Renal cortex interstitium (tissue), 11 donors: ENCODE measurements around the gene NUFIP1. TPM values are rescaled to one million over a fixed set of nuclear protein-coding genes. Genes with fewer than 3 reads are reported as not detected.
"Not testable (repeated sequence)": the region's sequence is repeated elsewhere in the genome, so short reads cannot be mapped to it uniquely, and the experiment has no call there.

Source experiments
- DNase-seq, 11 donors: peaks; one replicate each; pipeline ENCODE4 v3.0.0-alpha.2; 2013; ENCODE audit warnings: low read depth in 9 of 11, low spot score in 4 of 11; ENCODE audit errors: extremely low read depth in 1 of 11
- polyA plus RNA-seq, 3 donors: library from polyadenylated mRNA; unstranded; fragments of 120-200 nt; gene quantifications; one replicate each; pipeline ENCODE4 v1.2.1, GENCODE V29; 2013; ENCODE audit not compliant: insufficient read length in 3 of 3

Gene NUFIP1
- polyA plus RNA-seq, 3 donors = 11.3 to 14.9 (median 12.5) TPM

DNA sequence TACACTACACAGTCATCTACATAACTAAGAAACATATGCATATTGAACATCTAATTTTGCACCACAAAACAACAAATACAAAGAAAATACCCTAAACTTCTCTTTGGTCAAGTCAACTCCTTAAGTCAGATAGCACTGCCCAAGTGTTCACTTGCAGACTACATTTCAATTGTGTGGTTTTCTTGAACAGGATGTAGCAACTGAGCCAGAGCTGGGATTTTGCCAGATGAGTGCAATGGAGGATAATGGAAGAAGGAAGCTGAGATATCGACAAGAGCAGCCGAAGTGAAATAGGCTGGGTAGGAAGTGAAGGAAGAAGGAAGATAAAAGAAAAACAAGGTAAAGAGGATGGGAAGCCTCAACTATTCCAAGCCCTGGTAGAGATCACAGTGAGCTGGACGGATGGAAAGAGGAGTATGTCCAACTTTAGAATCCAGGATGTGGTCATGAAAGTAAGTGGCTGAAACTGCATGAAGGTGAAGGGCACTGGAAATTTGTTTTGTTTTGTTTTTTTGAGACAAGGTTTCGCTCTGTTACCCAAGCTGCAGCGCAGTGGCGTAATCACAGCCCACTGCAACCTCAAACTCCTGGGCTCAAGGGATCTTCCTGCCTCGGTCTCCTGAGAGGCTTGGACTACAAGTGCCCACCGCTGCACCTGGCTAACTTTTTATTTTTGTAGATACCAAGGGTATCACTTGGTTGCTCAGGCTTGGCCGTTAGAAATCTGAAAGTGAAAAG lies 15.0 kb downstream of the NUFIP1 start:
- DNase-seq = no peak

DNA sequence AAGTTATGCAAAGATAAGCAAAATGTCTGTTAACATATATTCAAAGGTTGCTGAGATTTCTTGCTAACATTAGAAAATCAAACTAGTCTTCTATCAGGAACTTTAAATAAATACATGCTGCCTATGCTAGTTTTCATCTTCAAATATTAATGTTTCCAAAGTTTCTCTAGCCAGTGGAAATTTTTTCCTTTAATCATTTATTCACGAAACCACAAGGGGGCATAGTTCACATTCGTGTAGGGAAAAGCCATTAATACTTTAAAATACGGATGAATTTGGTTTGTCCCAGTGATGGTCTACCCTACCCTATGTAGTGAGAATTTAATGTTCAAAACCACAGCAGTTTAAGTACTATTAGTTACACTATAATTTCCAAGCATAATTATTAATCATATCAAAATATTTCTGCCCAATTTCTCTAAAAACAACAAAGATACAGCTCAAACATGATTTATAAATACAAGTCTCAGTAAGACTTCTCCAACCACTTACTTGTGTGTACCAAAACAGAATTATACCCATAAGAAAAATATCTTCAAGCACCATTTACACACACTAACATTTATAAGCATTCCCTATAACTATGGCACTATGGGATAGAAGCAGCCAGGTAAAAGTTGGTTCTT lies 16.2 kb downstream of the NUFIP1 start:
- peak in 1 of 11 donors; percentile 29 for DNase-seq

DNA sequence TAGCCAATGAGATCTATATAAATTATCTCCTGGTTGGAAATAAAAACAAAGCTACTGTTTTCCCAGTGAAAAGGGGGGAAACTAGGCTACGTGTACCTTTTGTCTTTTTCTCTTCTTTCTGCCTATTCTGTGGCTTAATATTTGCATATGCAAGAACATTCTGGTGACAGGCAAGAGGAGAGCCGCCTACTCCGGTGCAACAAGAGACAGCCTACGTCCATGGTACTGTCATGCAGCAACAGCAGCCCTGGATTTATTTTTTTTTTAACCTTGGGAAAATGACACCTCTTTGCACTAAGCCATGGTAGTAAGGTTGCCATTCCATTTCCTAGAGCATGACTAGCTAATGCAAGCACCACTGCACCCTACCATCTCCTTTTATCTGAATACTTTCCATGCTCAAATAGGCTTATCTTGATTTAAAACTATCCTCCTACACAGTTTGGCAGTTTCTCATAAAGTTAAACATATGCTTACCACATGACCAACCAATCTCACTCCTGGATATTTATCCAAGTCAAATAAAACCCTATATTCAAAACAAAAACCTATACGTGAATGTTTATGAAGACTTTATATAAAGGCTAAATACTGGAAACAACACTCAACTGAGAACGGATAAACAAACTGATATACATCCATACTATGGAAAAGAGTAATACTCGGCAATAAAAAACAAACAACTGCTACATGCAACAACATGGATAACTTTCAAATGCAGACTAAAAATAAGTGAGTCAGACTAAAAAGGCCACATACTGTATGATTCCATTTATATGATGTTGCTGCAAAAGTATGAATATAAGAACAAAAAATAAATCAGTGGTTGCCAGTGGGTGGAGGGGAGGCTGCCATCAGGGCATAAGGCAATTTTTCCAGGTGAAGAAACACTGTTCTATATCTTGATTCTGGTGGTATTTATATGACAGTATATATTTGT lies 17.3 kb downstream of the NUFIP1 start:
- peak in 1 of 11 donors; percentile 12 for DNase-seq

DNA sequence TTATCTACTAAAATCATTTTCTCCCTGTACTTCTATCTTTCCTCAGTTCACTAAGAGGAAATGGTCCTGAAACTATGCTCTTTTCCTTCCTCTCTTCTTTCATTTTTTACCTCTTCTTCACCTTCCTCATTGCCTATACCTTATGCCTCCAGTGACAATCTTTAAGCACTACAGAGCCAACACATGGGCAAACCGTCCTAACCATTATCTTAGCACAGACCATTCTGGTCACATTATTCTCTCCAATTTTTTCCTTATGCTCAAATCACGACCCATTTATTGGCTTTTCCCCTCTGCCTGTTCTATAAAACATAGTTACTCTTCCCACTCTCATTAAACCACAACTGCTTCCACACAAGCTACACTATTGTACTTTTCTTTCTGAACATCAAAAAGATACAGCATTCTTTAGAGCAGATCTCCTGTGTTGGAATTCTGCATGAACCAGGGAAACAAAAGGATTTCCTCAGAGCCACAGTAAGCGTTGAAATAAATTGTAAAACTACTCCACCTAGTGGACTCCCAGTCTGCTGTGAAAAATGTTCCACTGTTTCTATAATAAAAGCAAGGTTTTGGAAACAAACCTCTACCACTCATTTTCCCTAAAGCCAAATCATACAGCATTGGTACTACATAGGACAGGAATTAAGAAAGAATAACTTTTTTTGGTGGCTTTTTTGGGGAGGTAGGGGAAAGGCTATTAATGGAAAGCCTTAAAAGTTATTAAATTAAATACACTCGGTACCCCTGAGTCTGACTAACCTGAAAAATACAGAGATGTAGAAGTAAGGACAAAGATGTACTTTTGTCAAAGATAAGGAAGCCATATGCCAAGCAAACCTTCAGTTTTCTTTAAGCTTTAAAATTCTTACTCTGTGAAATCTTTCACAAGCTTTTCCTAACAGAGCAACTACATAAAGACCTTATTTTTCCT lies 19.5 kb downstream of the NUFIP1 start:
- DNase-seq = peak in 6 of 11 donors; percentile 34 to 63 (median 46)

DNA sequence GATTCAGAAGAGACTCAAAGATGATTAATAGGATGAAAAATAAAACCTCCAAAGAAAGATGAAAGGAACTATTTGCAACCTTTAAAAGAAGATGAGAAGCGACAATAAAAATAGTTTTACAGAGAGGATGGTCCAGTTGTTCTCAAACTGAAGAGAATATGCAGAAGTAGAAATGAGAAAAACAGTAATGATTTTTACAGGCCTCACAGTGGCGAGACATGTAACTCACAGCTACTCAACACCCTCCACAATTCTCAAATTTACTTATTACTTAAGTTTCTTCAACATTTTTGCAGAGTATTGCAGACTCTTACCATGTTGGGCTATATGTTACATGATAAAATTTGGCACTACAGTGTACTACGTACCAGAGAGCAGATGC lies 20.8 kb downstream of the NUFIP1 start:
- DNase-seq = no peak

DNA sequence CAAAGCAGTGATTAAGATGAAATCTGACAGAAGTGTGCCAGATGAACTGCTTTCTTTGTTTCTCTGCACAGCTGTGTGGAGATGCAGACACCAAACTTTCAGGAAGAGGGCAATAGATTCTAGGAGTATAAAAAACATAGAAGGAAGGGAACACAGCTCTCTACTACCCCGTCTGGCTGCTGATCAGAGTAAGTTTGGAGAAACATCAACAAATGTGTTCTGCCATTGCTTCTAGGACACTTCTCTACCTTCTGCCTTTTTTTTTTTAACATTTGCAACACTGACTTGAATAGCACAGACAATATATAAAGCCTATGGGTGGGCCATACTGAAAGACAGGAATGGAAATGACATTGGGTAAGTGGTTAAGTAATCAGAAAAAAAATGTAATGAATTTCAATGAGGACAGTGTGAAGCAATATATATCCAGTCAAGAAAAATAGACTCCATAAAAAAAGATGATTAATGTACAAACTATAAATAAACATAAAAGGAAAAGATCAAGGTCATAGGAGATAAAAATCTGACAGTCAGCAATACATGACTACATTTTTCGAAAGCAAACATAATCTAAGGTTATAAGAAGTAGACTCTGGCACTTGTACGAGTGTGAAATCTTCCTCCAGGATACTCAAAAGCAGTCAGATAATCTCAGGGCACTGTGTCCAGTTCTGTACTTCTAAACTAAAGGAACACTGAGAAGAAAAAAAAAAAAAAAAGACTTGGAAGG lies 21.4 kb downstream of the NUFIP1 start:
- no peak for DNase-seq

DNA sequence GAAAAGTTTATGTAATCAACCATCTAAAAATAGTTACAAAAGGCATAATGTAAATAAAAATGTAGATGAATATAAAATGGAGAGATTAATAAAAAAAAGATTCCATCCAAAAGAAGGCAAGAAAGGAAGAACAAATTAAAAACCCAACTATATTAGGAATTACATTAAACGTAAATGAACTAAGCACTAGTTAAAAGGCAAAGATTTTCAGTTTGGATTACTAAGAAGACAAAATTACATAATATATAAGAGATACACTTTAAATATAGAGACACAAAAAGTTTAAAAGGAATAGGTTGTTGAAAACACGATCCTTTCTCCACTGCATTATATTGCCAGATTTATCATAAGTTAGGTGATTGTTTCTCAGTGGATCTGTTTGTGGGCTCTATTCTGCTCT lies 27.3 kb downstream of the NUFIP1 start:
- DNase-seq = no peak

DNA sequence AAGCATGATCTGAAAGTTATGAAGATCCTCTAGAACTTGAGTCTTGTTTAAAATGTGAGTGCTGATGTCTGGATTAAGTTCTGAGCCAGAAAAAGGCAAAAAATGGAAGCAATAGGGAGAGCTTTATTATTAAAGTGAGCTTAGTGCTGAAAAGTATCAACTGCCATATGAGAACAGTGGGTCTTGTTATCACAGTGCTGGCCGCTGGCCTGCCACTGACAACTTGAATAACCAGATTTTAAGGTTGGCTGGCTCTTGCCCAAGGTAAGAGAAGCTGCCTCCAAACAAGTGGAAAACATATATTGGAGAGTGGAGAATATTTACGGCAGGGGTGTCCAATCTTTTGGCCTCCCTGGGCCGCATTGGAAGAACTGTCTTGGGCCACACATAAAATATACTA lies 33.9 kb downstream of the NUFIP1 start:
- DNase-seq = no peak

DNA sequence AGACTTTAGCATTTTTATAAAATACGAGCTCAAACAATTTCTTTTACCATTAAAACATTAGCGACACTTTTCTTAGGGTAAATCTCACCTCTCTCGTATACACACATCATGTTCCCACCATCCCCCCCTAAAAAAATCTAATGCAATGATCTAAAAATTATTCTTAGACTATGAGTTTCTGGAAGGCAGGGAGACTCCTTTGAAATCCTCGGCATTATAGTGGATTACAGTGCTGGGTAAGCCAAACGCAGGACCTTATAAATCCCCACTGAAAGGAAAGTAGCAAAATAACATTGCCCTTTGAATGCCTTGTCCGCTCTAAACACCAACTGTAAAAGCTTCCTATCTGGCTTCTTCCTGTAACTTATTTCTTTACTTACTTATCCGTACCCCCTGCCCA lies 35.0 kb downstream of the NUFIP1 start:
- no peak for DNase-seq

DNA sequence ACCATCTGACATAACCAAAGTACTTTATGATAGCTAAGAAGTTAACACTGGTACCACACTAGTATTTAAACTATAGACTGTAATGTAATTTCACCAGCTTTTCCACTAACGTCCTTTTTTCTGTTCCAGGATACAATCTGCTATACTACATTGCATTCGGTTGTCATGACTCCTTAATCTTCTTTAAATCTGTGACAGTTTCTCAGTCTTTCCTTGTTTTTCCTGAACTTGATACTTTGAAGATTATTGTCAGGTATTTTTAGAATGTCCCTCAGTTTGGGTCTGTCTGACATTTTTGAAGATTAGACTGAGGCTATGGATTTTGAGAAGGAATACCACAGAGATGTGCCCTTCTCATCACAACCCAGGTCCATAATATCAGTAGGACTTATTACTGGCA lies 36.6 kb downstream of the NUFIP1 start:
- DNase-seq = no peak

DNA sequence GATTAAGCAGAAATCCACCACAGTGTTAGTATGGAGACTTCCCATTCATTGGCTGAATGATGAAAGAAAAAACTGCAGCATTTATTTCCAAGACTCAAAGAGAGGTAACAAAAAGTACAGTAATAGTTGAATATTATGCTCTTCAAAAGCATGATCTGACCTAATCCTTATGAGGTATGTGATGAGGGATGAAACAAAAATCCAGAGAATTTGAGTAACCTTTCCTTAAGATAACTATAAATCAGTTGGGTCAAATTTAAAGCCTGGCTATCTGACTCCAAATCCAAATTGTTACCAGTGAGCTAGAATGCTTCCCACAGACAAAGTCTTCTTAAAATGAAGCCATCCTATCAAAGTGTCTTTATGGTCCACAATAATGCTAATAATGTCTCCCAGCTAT lies 38.1 kb downstream of the NUFIP1 start:
- DNase-seq = no peak

DNA sequence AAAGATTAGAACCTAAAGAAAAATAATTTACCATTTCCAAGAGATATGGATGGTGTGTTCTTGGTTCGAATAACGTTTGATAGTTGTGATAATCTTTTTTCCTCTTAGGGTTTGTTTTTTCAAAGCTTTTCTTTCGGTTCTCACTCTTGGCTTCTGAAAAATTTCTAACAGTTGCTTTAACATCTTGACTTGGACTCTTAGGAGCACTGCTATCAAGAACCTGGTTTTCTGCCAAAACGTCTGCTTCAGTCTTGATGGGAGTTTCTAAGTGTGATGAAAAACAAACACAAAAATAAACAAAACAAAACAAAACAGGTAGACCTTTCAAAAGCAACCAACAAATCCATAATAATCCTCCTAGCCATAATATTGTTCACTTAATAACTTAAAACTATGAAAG lies 45.9 kb downstream of the NUFIP1 start:
- DNase-seq = not testable (repeated sequence)

DNA sequence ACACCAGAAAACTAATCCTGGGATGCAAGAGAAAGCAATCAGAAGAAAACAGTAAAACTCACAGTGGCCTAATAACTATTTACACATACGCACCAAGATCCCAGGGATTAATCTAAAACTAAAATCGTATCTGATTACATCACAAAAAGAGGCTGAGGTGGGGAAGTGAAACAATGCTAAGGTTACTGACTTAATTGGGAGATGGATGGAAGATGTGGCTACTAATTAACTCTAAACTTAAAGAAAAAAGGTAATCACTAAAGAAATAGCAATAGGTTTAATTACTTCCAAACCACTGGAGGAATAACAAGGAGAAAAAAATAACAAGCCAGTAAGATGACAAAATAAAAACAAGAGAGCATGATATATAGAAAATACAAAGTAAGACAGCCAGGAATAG lies 50.4 kb downstream of the NUFIP1 start:
- DNase-seq = no peak

DNA sequence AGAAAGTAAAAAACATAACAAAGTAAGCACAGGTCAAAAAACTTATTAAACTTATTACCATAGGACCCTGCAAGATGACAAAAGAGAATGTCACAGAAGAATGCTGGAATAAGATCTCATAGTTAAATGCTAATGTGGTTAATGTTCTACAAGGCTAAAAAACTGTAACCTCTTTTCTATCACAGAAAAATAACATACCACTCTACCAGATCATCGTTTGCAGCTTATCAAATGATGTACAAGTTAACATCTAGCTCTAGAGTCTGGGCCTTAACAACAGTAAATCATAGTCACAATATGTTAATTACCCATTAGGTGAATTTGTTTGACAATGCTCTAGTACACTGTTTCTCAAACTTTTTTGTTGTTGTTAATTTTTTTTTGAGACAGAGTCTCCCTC lies 53.0 kb downstream of the NUFIP1 start:
- DNase-seq = no peak

DNA sequence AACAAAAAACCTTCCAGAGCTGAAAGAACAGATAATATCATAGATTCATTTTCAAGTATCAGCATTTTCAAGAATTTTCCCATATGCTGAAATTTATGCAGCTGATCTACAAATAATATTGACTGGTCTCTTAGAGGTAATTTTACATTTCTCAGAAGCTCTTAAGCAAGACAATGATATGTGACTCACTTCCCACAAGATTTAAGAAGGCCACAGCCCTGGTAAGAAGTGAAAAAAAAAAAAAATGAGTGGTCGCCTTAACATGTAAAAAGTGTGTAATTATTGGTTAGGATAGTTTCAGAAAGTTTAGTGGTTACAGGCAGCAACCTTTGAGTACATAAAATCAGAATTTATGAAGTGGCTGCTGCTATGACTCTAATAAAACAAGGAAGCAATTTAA lies 54.5 kb downstream of the NUFIP1 start:
- no peak for DNase-seq

DNA sequence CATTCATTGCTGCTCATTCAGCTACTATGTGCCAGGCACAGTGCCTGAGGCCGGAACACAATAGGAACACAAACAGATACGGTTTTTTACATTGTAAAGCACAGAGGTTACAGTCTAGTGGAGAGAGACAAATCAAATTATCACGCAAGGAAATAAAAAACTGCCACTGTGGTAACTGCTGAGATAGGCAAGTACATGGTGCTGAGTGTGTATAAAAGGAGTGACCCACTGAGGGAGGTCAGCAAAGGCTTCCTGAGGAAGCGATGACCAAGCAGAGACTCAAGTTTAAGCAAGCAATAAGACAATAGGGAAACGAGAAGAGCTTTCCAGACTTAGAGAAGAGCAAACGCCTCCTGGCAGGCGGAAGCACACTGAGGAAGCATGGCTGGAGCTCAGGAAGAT lies 56.4 kb downstream of the NUFIP1 start:
- DNase-seq = peak in 2 of 11 donors; percentile 23 to 44

DNA sequence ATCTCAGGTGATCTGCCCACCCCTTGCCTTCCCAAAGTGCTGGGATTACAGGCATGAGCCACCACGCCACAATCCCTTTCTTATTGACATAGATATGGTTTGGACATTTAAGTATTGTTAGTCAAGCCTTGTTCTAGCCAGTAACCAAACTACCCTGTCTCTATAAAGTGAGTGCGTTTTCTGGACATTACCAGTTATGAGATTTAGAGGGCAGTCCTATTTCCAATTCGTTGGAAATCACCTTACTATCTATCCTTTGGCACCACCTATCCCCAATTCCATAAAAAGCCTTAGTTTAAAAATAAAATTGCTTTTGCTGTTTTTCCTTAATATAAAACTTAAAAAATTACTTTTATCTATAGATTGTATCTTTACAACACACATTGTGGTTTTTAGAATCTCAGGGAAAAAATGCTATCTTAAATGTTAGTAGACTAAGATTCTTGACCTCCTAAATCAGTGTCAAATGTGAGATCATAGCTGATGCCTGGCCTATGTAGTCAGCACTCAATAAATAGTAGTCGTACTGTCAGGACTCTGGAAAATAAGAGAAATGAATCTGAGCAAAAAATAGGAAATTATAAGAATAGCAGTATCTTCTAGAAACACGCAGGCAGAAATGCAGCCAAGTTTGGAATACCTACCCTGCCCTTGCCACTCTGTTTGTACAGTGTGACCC lies 57.0 kb downstream of the NUFIP1 start:
- DNase-seq = no peak
